ENCODE results near the gene SMPX. TPM values are rescaled to one million over a fixed set of nuclear protein-coding genes. Genes with fewer than 3 reads are reported as not detected.

Gene SMPX
- total and polyA plus RNA-seq, 2 of the 4 experiments (the other 2 are of a cell fraction) = not detected

- no TSS peak for BruUV-seq (replicated peaks)
- no peak overlapping the region for H3K14ac ChIP-seq (replicated peaks; ENCODE audit: low read depth, low read length)
- H3K4me2 ChIP-seq (ENCODE audit: low read depth, low read length) = no peak overlapping the region
- H4K5ac ChIP-seq (ENCODE audit: low read depth, low read length) = no peak overlapping the region
- H3K27ac ChIP-seq (ENCODE audit: insufficient read depth, low read length) = no peak overlapping the region
- H3K56ac ChIP-seq (ENCODE audit: extremely low read depth, insufficient read depth, low read length) = no peak overlapping the region
- no peak overlapping the region for H4K8ac ChIP-seq (ENCODE audit: low read depth in 2 of 2, low read length in 2 of 2)
- POLR2A ChIA-PET (ENCODE audit: unreplicated experiment) = no interaction called here
- H4K20me1 ChIP-seq (ENCODE audit: insufficient read depth, low read length) = no peaks in the 10 kb centered on the region
- H3K4me1 ChIP-seq (ENCODE audit: control insufficient read depth, insufficient read depth, low read length) = no peaks in the 10 kb centered on the region
- H3K9me3 ChIP-seq (ENCODE audit: control insufficient read depth, insufficient read depth, low read length) = no peaks in the 10 kb centered on the region
- in situ Hi-C loops (cut with MboI; ENCODE audit: low sequenced_read_pairs) = no loop called here
- H4K91ac ChIP-seq (ENCODE audit: insufficient read depth, low read depth, low read length) = no peak overlapping the region
- H2BK20ac ChIP-seq (ENCODE audit: low read depth, low read length) = no peak overlapping the region
- intact Hi-C loops (cut with micrococcal nuclease) = no loop called here
- DNase-seq (peak; percentile 1), ATAC-seq (ENCODE audit: low read depth) (no peak)
- no peak overlapping the region for H2AK5ac ChIP-seq (ENCODE audit: low read depth, low read length)
- H3K36me3 ChIP-seq (ENCODE audit: control insufficient read depth, insufficient read depth, low read length) = no peaks in the 10 kb centered on the region
- H3K27me3 ChIP-seq (ENCODE audit: control insufficient read depth, insufficient read depth, low read length) = peaks cover 8% of the 10 kb centered on the region; the same call in 1 of the 2 replicates
- no peak overlapping the region for H3K23ac ChIP-seq (ENCODE audit: low read depth, low read length)
- no peak overlapping the region for H2BK120ac ChIP-seq (ENCODE audit: low read depth, low read length)
- no peak overlapping the region for H2AFZ ChIP-seq (replicated peaks; ENCODE audit: low read length, poor library complexity)
- TF ChIP-seq CTCF (conservative IDR thresholded peaks at IDR 0.05; ENCODE audit: low read depth, low read length) = no peak
- no peak for TF ChIP-seq RAD21 (IDR thresholded peaks at IDR 0.05; ENCODE audit: low read length)
- no peak for TF ChIP-seq BHLHE40 (IDR thresholded peaks at IDR 0.05; ENCODE audit: low read depth, low read length)
- no peak for TF ChIP-seq MXI1 (IDR thresholded peaks at IDR 0.05; ENCODE audit: borderline replicate concordance, low read depth, low read length)
- TF ChIP-seq RCOR1 (IDR thresholded peaks at IDR 0.05; ENCODE audit: insufficient replicate concordance, low read length) = no peak
- no peak for TF ChIP-seq ELK1 (IDR thresholded peaks at IDR 0.05; ENCODE audit: borderline replicate concordance, low read depth, low read length)
- no peak for TF ChIP-seq FOS (IDR thresholded peaks at IDR 0.05; ENCODE audit: low read depth, low read length)
- no peak for TF ChIP-seq CEBPB (IDR thresholded peaks at IDR 0.05; ENCODE audit: low read depth, low read length)
- TF ChIP-seq RFX5 (IDR thresholded peaks at IDR 0.05; ENCODE audit: low read depth, low read length) = no peak
- TF ChIP-seq CHD1 (IDR thresholded peaks at IDR 0.05; ENCODE audit: low read depth, low read length) = no peak
- no peak for TF ChIP-seq SMC3 (IDR thresholded peaks at IDR 0.05; ENCODE audit: low read depth, low read length)
- no peak for TF ChIP-seq POLR2A (IDR thresholded peaks at IDR 0.05; ENCODE audit: low read depth, low read length)
- no peak for TF ChIP-seq USF2 (IDR thresholded peaks at IDR 0.05; ENCODE audit: low read depth, low read length)
- no peak for TF ChIP-seq MAFK (IDR thresholded peaks at IDR 0.05; ENCODE audit: low read depth, low read length)
- TF ChIP-seq MAZ (IDR thresholded peaks at IDR 0.05; ENCODE audit: borderline replicate concordance, low read depth, low read length) = no peak
- no peak for TF ChIP-seq NFE2L2 (IDR thresholded peaks at IDR 0.05; ENCODE audit: low read depth, low read length)
- H3K79me1 ChIP-seq (ENCODE audit: low read depth in 1 of 2, low read length in 2 of 2) = no peaks in the 10 kb centered on the region
- no CpG with 5 or more reads among the region's 1 CpG for WGBS, 2 experiments (ENCODE audit: extremely low coverage in 2 of 2, insufficient read length in 1 of 2)
- CTCF ChIA-PET = no interaction called here
- no peaks in the 10 kb centered on the region for H3K9me1 ChIP-seq (ENCODE audit: insufficient read depth, low read length)
- H3K18ac ChIP-seq (ENCODE audit: low read depth, low read length) = no peak overlapping the region
- H2AK9ac ChIP-seq (replicated peaks; ENCODE audit: low read depth, low read length, poor library complexity) = no peak overlapping the region
- no peak overlapping the region for H3K9ac ChIP-seq (ENCODE audit: low read depth, low read length)
- no peak overlapping the region for H3K4me3 ChIP-seq (ENCODE audit: insufficient read depth, low read depth, low read length)
- dilution Hi-C loops (cut with HindIII; ENCODE audit: low sequenced_read_pairs, unreplicated experiment) = no loop called here
- H3K4ac ChIP-seq (ENCODE audit: low read depth, low read length) = no peak overlapping the region
- H2BK5ac ChIP-seq (ENCODE audit: low read depth, low read length, poor library complexity, severe bottlenecking) = no peak overlapping the region
- no peak overlapping the region for H2BK15ac ChIP-seq (ENCODE audit: low read depth, low read length)
Measured at GRCh38 chrX:21781525-21781924, 23.6 kb upstream of the SMPX start.
